DOHH2 (cell line): Measurements from ENCODE around the gene RBFOX2.

Experiments used
- H3F3A ChIP-seq: fragments of 200-600 bp; sonication (generic), shearing (Covaris generic); 2 replicates; pipeline ENCODE4 v1.6.0; 2016; ENCODE audit warnings: antibody characterized with exemption, mild to moderate bottlenecking; ENCODE audit not compliant: control insufficient read depth, insufficient read depth
- H3K27ac ChIP-seq: fragments of 200-600 bp; sonication (generic); 2 replicates; pipeline ENCODE4 v1.5.1; 2014; ENCODE audit warnings: low read depth, mild to moderate bottlenecking, low read length, moderate library complexity
- H3K27me3 ChIP-seq: fragments of 200-600 bp; sonication (generic); 2 replicates; pipeline ENCODE4 v1.6.1; 2014; ENCODE audit warnings: mild to moderate bottlenecking, low read length, mixed read lengths; ENCODE audit not compliant: control insufficient read depth
- H3K36me3 ChIP-seq: fragments of 200-600 bp; sonication (generic); 2 replicates; pipeline ENCODE4 v1.6.1; 2014; ENCODE audit warnings: mild to moderate bottlenecking, low read length, moderate library complexity, mixed read lengths; ENCODE audit not compliant: control insufficient read depth
- H3K4me1 ChIP-seq: fragments of 200-600 bp; sonication (generic); 2 replicates; pipeline ENCODE4 v1.6.1; 2014; ENCODE audit warnings: mild to moderate bottlenecking, low read length, mixed read lengths; ENCODE audit not compliant: control insufficient read depth
- H3K4me2 ChIP-seq: fragments of 200-600 bp; sonication (generic); 2 replicates; pipeline ENCODE4 v1.6.0; 2014; ENCODE audit warnings: mild to moderate bottlenecking, low read length, moderate library complexity
- H3K4me3 ChIP-seq: fragments of 200-600 bp; sonication (generic); 2 replicates; pipeline ENCODE4 v1.5.1; 2014; ENCODE audit warnings: mild to moderate bottlenecking, low read length, mixed read lengths
- H3K79me2 ChIP-seq: fragments of 200-600 bp; sonication (generic); 2 replicates; pipeline ENCODE4 v1.6.1; 2014; ENCODE audit warnings: mild to moderate bottlenecking, low read length, mixed read lengths; ENCODE audit not compliant: control insufficient read depth
- H3K9me2 ChIP-seq: fragments of 200-600 bp; sonication (generic); replicated peaks from 2 replicates; pipeline ENCODE4 v1.6.1; 2014; ENCODE audit warnings: mild to moderate bottlenecking, low read length, mixed read lengths; ENCODE audit not compliant: control insufficient read depth
- H3K9me3 ChIP-seq: fragments of 200-600 bp; sonication (generic); 2 replicates; pipeline ENCODE4 v1.6.1; 2014; ENCODE audit warnings: antibody characterized with exemption, low read length, mixed read lengths; ENCODE audit not compliant: control insufficient read depth, insufficient read depth
- H4K20me1 ChIP-seq: fragments of 200-600 bp; sonication (generic); 2 replicates; pipeline ENCODE4 v1.6.0; 2014; ENCODE audit warnings: low read depth, mild to moderate bottlenecking, antibody characterized with exemption, low read length, moderate library complexity; ENCODE audit not compliant: control insufficient read depth, insufficient read depth
- CTCF ChIP-seq: fragments of 200-600 bp; sonication (generic); IDR thresholded peaks from one replicate; pipeline ENCODE4 v1.5.1; 2014; ENCODE audit warnings: antibody characterized with exemption, mild to moderate bottlenecking, low read depth, low read length; ENCODE audit not compliant: poor library complexity, severe bottlenecking
- EZH2phosphoT487 ChIP-seq: fragments of 200-600 bp; sonication (generic); IDR thresholded peaks from 2 replicates; pipeline ENCODE4 v1.6.1; 2017; ENCODE audit warnings: borderline replicate concordance, mild to moderate bottlenecking, antibody characterized with exemption, low read length, moderate library complexity, mixed read lengths

The RBFOX2 gene

DNA sequence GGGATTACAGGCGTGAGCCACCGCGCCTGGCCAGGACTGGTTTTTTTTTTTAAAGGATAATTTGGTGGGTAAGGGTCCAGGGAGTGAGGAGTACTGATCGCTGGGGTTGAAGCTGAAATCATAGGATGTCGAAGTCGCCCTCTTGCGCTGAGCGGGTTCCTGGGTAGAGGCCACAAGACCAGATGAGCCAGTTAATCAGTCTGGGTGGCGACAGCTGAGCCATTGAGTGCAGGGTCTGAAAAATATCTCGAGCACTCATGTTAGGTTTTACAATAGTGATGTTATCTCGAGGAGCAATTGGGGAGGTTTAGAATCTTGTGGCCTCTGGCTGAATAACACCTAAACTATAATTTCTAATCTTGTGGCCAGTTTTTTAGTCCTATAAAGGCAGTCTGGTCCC, 303.1 kb downstream of the RBFOX2 start:
- Histone ChIP-seq H4K20me1 (no peaks in the 10 kb centered on the region), H3K9me2 (no peaks in the 10 kb centered on the region), H3K27me3 (no peaks in the 10 kb centered on the region), H3K4me2 (no peak overlapping the region), H3K4me3 (no peak overlapping the region), H3K9me3 (no peaks in the 10 kb centered on the region), H3K36me3 (no peaks in the 10 kb centered on the region), H3K27ac (no peak overlapping the region), H3F3A (no peaks in the 10 kb centered on the region), H3K4me1 (peaks cover 47% of the 10 kb centered on the region), H3K79me2 (no peaks in the 10 kb centered on the region)
- no peak for TF ChIP-seq CTCF
- TF ChIP-seq EZH2phosphoT487: no peak

DNA sequence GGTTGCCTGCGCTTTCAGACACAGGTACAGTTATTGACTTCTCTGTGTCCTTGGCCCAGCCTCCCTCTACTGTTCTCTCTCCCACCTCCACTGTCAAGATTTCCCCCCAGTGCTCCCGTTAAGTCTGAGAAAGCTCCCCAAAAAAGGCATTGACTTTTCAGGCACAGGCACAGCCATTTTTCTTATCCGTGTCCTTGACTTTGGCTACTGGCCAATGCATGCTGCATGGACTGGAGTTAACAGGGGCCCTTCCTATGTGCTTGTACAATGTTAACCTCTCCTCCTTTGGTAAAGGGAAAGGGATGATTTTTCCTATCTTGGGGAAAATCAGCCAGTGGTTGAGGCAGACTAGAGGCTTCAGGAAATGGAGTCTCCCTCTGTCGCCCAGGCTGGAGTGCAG, 306.7 kb downstream of the RBFOX2 start:
- Histone ChIP-seq H3K79me2 (no peaks in the 10 kb centered on the region), H3K4me3 (no peak overlapping the region), H3K27me3 (no peaks in the 10 kb centered on the region), H3K4me2 (no peak overlapping the region), H3K27ac (no peak overlapping the region), H3K36me3 (no peaks in the 10 kb centered on the region), H4K20me1 (no peaks in the 10 kb centered on the region), H3K9me2 (no peaks in the 10 kb centered on the region), H3F3A (no peaks in the 10 kb centered on the region), H3K4me1 (peaks cover 18% of the 10 kb centered on the region), H3K9me3 (no peaks in the 10 kb centered on the region)
- TF ChIP-seq CTCF (no peak), EZH2phosphoT487 (no peak)

GRCh38 chr22:35719212-35719875, 309.3 kb downstream of the RBFOX2 start:
- Histone ChIP-seq H4K20me1 (no peaks in the 10 kb centered on the region), H3K9me3 (no peaks in the 10 kb centered on the region), H3K4me1 (peaks cover 9% of the 10 kb centered on the region), H3K4me2 (no peak overlapping the region), H3K4me3 (no peak overlapping the region), H3K79me2 (no peaks in the 10 kb centered on the region), H3K27ac (no peak overlapping the region), H3K36me3 (no peaks in the 10 kb centered on the region), H3K9me2 (no peaks in the 10 kb centered on the region), H3F3A (no peaks in the 10 kb centered on the region; the same call in 1 of the 2 replicates), H3K27me3 (no peaks in the 10 kb centered on the region)
- TF ChIP-seq EZH2phosphoT487: no peak
- peak; percentile 20 for TF ChIP-seq CTCF
